ENCODE measurements around the gene SCARF2.
"Not testable (repeated sequence)": the region's sequence is repeated elsewhere in the genome, so short reads cannot be mapped to it uniquely, and the experiment has no call there.

The SCARF2 gene

GRCh38 chr22:20437613-20438426 lies at the start of gene SCARF2:
TSS of gene SCARF2 (minus strand) at chr22:20437825. CDS start at chr22:20437754, 71 bp downstream.
- DNase-seq (ENCODE audit: low read depth): no peak

DNA sequence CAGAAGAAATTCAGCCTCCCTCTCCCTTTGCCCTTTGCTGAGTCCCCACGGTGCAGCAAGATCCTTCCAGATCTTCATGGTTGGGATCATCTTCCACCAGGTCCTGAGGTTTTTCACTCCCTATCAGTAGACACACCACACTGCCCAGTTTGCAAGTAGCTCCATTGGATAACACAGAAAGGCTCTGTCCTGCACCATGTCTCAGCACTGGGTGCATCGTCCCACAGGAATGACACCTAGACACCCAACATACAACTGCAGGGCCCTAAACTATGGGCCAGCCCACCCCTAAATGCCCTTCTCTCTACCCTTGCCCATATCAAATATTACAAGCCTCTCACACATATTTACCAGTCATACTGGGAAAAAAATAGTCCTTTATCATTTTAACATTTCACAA lies 48.6 kb upstream of the SCARF2 start:
- DNase-seq (ENCODE audit: low read depth): no peak

GRCh38 chr22:20484948-20485683 lies 47.5 kb upstream of the SCARF2 start:
- DNase-seq (ENCODE audit: low read depth): no peak

GRCh38 chr22:20483771-20484170 lies 46.1 kb upstream of the SCARF2 start:
- DNase-seq (ENCODE audit: low read depth): no peak

DNA sequence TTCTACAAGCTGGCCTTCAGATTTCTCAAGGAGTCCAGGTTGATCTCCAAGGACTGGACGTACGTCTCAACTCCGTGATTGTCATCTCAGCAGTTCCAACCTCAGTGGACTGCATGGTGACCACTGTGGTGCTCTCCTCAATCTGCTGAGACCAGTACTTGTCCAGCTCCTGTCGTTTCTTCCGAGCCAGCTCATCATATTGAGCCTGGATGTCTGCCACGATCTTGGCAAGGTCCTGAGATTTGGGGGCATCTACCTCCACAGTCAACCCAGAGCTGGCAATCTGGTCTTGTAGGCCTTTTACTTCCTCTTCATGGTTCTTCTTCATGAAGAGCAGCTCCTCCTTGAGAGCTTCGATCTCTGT lies 45.5 kb upstream of the SCARF2 start:
- DNase-seq (ENCODE audit: low read depth): not testable (repeated sequence)

- DNase-seq (ENCODE audit: low read depth): no peak
Observed at GRCh38 chr22:20479612-20480196, 42.1 kb upstream of the SCARF2 start.

- DNase-seq (ENCODE audit: low read depth): not testable (repeated sequence)
Observed at GRCh38 chr22:20478059-20478458, 40.4 kb upstream of the SCARF2 start.

DNA sequence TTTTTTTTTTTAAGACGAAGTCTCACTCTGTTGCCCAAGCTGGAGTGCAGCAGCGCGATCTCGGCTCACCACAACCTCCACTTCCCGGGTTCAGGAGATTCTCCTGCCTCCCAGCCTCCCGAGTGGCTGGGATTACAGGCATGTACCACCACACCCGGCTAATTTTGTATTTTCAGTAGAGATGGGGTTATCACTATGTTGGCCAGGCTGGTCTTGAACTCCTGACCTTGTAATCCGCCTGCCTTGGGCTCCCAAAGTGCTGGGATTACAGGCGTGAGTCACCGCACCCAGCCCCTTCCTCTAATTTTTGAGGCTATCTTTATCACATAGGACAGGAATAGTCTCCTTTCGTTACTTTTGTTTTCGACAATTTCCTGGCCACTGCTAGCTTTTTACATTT lies 37.9 kb upstream of the SCARF2 start:
- not testable (repeated sequence) for DNase-seq (ENCODE audit: low read depth)

- DNase-seq (ENCODE audit: low read depth): no peak
Observed at GRCh38 chr22:20475115-20475436, 37.5 kb upstream of the SCARF2 start.

GRCh38 chr22:20472629-20473442 lies 35.2 kb upstream of the SCARF2 start:
- DNase-seq (ENCODE audit: low read depth): no peak

DNA sequence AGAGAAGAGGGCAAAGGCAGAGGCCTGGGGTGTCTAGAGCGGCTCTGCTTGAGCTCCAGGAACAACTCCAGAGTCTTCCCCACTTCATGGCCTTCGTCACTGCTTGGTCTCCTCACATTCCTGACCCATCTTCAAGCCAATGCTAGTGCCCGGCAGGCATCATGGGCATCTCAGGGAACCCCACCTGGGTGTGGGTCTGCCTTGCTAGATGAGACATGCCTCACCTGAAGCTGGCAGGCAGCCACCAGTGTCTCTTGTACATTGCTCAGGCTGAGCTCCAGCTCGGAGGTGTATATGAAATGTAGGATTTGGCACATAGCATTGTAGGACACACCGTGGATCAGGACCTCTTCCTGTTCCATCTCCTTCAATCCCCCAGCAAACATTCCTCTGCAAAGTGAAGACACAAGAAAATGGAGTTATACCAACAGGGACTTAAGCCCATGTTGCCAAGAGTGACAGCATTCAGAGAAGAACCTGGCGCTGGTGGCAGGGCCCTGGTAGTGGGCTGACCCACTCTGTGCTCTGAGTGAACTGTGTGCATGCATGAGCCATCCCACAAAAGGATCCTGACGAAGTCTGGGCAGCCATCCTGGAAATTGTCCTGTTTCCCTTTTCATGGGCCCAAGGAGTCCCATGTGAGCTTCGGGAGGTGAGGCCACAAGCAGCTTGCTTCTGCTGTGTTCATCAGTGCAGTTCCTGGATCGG lies 33.7 kb upstream of the SCARF2 start:
- no peak for DNase-seq (ENCODE audit: low read depth)

DNA sequence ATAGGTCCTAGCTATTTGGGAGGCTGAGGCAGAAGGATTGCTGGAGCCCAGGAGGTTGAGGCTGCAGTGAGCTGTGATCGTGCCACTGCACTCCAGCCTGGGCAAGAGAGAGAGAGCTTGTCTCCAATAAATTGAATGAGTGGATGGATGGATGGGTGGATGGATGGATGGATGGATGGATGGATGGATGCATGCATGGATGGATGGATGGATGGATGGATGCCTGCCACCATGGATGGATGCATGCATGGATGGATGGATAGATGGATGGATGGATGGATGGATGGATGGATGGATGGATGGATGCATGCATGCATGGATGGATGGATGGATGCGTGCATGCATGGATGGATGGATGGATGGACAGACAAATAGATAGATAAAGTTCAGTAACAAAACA lies 32.9 kb upstream of the SCARF2 start:
- DNase-seq (ENCODE audit: low read depth): not testable (repeated sequence)

- DNase-seq (ENCODE audit: low read depth): no peak
Observed at GRCh38 chr22:20469110-20469868, 31.7 kb upstream of the SCARF2 start.

- no peak for DNase-seq (ENCODE audit: low read depth)
Observed at GRCh38 chr22:20466659-20467379, 29.2 kb upstream of the SCARF2 start.

DNA sequence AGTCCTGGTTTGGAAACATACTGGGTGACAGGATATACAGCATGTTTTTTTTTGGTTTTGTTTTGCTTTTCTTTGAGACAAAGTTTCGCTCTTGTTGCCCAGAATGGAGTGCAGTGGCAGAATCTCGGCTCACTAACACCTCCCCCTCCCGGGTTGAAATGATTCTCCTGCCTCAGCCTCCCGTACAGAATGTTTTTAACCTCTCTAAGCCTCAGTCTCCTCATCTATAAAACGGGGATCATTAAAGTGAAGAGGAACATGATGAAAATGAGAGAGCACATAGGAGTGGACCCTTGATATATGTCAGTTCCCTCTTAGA lies 28.1 kb upstream of the SCARF2 start:
- no peak for DNase-seq (ENCODE audit: low read depth)

- no peak for DNase-seq (ENCODE audit: low read depth)
Observed at GRCh38 chr22:20464912-20465758, 27.5 kb upstream of the SCARF2 start.

DNA sequence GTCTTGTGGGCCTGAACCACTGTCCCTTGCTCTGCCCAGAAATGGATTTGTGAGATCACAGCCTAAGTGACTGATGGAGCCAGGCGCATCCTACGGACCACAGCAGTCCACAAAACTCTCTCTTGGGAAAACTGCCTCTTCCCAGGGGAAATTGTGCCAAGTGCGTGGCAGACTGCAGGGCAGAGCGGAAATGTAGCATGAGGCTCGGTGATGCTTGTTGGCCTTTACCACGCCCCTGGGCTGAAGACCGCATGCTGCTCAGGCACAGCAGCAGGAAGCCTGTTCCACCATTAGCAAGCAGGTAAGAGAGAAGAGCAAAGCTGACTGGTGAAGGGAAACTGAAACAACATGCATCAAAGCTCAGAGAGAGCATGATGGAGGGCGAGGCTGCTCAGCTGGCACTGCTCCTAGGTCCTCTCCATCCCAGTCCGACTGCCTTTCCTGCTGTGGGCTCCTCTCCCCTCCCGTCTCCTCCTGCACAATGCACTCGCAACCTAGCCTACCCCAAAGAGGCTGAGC lies 26.5 kb upstream of the SCARF2 start:
- DNase-seq (ENCODE audit: low read depth): no peak

DNA sequence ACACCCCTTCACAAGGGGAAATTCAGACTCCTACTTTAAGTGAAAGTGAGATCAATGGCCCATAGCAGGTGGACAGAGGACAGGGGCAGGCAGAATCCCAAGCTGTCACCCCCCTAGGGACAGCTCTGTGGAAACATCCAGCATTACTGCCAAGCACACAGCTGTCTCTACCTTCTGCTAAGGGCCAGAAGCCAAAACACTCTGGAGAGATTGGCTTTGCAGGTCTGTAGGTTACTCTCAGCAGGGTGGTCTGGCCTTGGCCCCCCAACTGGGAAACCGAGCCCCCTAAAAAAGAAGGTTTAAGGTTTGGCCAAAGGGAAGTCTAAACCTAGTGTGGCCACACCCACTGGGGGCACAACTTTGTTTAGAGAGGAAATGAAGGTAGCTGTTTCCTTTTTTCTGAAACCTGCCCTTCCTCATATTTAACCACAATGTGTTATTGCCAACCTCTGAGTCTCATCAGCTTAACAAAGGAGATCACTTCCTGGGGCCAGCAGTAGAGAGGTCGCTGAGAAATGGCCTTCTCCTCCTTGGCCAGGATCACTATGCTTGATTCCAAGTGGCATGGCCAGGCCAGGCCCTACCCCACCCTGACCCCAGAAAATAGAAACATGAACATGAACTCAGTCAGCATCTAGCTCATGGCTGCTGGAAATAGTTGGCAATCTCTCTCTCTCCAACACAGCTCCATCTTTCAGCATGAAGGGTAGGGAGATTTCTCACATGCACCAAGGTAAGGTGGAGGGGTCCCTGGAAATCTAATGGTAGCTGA lies 25.9 kb upstream of the SCARF2 start:
- DNase-seq (ENCODE audit: low read depth): no peak
